Suppressor macrophage treated with lipopolysaccharide for 1 hour (primary cell): ENCODE results near the gene UMAD1.
"Not testable (repeated sequence)": the region's sequence is repeated elsewhere in the genome, so short reads cannot be mapped to it uniquely, and the experiment has no call there.

Experiments used
- DNase-seq, 3 donors: peaks; one replicate each; pipeline ENCODE4 v3.0.0-alpha.2; 2020 to 2022

UMAD1 gene

DNA sequence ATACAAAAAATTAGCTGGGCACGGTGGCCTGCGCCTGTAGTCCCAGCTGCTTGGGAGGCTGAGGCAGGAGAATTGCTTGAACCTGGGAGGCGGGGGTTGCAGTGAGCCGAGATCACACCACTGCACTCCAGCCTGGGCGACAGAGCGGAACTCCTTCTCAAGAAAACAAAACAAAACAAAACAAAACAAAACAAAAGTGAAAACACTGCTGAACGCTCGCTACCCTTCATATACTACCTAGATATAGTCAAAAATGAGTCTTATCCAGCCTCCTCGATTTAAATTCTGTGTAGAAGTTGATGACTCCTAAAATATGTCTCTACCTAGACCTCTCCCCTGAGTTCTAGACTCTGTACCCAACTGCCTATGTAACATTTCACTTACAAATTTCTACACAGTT, 164.3 kb downstream of the UMAD1 start:
- not testable (repeated sequence) for DNase-seq

- no peak for DNase-seq
These were observed 165.1 kb downstream of the UMAD1 start for GRCh38 chr7:7805511-7806153.

- DNase-seq, result no peak
These were observed 167.6 kb downstream of the UMAD1 start for GRCh38 chr7:7808156-7808555.

DNA sequence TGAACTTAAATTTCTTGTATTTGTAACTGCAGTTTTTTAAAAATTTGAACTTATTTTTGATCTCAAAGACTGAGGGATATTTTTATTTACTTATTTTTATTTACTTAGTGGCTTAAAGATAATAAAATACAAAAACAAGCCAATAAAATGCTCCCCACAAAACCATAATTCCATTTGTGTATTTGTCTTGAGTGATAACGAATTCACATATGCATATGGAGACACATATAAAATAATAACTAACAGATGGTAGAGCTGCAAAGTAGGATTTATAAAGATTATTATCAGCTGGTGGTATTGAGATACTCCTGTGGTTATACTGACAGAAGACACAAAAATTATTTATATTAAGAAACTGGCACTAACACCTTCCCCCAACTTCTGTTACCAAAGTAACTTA, 168.1 kb downstream of the UMAD1 start:
- no peak for DNase-seq

- no peak for DNase-seq
These were observed 169.8 kb downstream of the UMAD1 start for GRCh38 chr7:7810380-7810779.

- DNase-seq, result no peak
These were observed 170.3 kb downstream of the UMAD1 start for GRCh38 chr7:7810826-7811225.

GRCh38 chr7:7812112-7812511, 171.6 kb downstream of the UMAD1 start:
- no peak for DNase-seq

DNA sequence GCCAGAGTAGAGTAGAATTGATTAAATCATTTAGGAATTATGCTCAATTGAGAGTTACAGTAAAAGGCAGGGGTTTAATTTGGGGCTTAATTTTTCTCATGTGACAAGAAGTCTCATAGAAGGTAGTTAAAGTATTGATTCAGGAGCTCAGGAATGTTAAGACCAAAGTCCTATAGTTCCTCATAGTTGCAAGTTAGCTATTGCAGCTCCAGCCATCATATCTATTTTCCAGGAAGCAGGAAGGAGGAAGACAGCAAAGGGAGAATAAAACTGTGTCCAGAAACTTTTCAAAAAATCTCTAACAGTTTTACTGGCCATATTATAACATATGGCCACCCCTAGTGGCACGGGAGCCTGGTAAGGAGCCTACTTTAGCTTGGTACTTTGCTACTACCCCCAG, 174.8 kb downstream of the UMAD1 start:
- no peak for DNase-seq

DNA sequence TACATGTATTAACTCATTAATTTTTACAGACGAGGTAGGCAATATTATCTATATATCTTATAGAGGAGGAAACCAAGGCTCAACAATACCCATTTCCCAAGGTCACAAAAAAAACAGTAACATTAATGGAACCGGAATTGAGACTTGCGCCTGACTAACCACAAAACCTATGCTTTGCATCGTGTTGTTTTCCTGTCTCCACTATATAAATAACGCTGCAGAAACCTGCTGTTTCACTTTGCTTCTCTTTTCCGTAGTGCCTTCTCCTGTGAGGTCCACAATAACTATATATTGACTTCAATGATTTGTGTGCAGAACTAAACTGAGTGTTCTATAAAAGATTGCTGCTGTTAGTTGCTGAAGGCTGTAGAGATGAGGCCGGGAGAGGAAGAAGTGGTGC, 175.5 kb downstream of the UMAD1 start:
- no peak for DNase-seq

DNA sequence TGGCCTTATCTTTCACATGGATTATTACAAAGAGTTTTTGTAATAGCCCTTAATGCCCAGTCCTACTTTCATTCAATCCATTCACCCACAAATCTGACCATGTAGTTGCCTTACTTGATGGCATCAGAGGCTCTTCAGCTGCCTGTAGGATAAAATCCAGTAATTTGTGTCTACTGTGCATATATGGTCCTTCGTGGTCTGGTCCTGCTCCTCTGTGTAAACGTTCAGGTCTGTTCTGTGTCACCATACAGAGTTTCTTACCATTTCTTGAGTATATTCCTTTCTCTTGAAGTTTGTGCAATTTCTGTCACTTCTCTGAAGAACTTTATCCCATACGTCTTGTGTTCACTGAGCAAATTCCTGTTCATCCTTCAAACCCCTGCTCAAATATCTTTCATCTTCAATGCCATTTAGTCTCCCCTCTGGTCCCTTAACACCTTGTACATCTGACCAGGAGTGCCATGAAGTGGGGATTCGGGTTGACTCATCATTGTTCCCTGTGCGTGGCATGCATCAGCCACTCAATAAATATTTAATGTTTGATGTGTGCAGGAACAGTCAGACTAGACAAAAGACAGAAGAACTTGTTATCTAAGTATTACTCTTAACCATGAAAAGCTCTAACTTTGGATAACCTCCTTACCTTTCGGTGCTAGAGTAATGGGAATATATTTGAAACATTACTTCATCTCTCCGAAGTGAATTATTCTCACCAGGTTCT, 176.4 kb downstream of the UMAD1 start:
- no peak for DNase-seq

GRCh38 chr7:7817748-7818147, 177.2 kb downstream of the UMAD1 start:
- no peak for DNase-seq

GRCh38 chr7:7818179-7818578, 177.6 kb downstream of the UMAD1 start:
- not testable (repeated sequence) for DNase-seq

GRCh38 chr7:7819442-7820247, 179.1 kb downstream of the UMAD1 start:
- no peak for DNase-seq

GRCh38 chr7:7820409-7820808, 179.9 kb downstream of the UMAD1 start:
- no peak for DNase-seq

DNA sequence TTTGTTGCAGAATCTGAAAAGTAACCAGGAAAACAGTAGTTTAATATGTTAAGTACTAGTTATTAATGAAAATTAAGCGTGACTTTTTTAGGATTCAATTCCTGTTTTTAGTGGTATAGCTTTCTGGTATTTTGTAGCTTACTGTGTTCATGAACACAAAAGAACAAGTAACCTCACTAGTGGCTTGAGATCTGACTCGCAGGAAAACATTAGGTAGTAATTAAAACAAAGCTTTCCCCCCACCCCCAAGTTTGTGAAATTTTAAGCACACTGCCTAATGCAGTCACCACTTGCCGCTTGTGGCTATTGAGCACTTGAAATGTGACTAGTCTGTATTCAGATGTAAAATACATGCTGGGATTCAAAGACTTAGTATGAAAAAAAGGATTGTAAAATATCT, 180.4 kb downstream of the UMAD1 start:
- DNase-seq, result peak in 1 of 3 donors; percentile 14

GRCh38 chr7:7821517-7821916, 181.0 kb downstream of the UMAD1 start:
- DNase-seq, result no peak

- DNase-seq, result peak in 1 of 3 donors; percentile 4
These were observed 184.7 kb downstream of the UMAD1 start for GRCh38 chr7:7825294-7825693.

- no peak for DNase-seq
These were observed 189.1 kb downstream of the UMAD1 start for GRCh38 chr7:7829667-7830066.

- no peak for DNase-seq
These were observed 189.7 kb downstream of the UMAD1 start for GRCh38 chr7:7830122-7830878.

GRCh38 chr7:7832518-7832917, 192.0 kb downstream of the UMAD1 start:
- no peak for DNase-seq

DNA sequence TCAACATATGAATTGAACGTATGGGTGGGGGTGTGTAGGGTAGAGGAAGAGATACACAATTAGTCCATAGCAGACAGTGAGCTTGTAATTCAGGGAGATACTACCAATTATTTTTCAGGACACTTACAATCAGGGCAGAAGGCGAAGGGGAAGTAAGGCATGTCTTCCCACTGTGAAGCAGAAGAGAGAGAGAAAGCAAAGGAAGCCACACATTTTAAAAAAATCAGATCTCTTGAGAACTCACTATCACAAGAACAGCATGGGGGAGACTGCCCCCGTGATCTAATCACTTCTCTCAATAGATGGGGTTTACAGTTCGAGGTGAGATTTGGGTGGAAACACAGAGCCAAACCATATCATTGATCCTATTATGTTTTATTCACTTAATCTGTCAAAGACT, 194.2 kb downstream of the UMAD1 start:
- no peak for DNase-seq

- DNase-seq, result no peak
These were observed 200.5 kb downstream of the UMAD1 start for GRCh38 chr7:7841027-7841426.

GRCh38 chr7:7843240-7843639, 202.7 kb downstream of the UMAD1 start:
- DNase-seq, result no peak
